ENCODE data around the gene AUP1. TPM values are rescaled to one million over a fixed set of nuclear protein-coding genes. Genes with fewer than 3 reads are reported as not detected.

Gene AUP1
- total RNA-seq, 1 donor from 2014 or later, result 76.8 TPM

GRCh38 chr2:74556831-74557370 is 27.4 kb upstream of the AUP1 start:
- Mint-ChIP-seq H3K4me1 (ENCODE audit: low read depth) (peaks cover 49% of the 10 kb centered on the region), H3K9me3 (ENCODE audit: low read depth) (no peaks in the 10 kb centered on the region)
- TF ChIP-seq CTCF (IDR thresholded peaks at IDR 0.05), result no peak

GRCh38 chr2:74556159-74556558 is 26.7 kb upstream of the AUP1 start:
- Mint-ChIP-seq H3K27me3 (ENCODE audit: low read depth) (no peaks in the 10 kb centered on the region), H3K27ac (ENCODE audit: unreplicated experiment) (no peak overlapping the region), H3K4me3 (ENCODE audit: unreplicated experiment) (peak overlapping the region; percentile 97), H3K36me3 (ENCODE audit: low read depth) (peaks cover 7% of the 10 kb centered on the region), H3K4me1 (ENCODE audit: low read depth) (peaks cover 55% of the 10 kb centered on the region), H3K9me3 (ENCODE audit: low read depth) (no peaks in the 10 kb centered on the region)
- DNase-seq (ENCODE audit: low spot score), result no peak
- no peak for TF ChIP-seq CTCF (IDR thresholded peaks at IDR 0.05)

More at GRCh38 chr2:74556831-74557370, 27.4 kb upstream of the AUP1 start:
- Mint-ChIP-seq H3K27me3 (ENCODE audit: low read depth) (no peaks in the 10 kb centered on the region), H3K4me3 (ENCODE audit: unreplicated experiment) (no peak overlapping the region), H3K27ac (ENCODE audit: unreplicated experiment) (no peak overlapping the region), H3K36me3 (ENCODE audit: low read depth) (peaks cover 2% of the 10 kb centered on the region)
- no peak for DNase-seq (ENCODE audit: low spot score)

GRCh38 chr2:74555610-74556103 is 26.2 kb upstream of the AUP1 start:
- peak overlapping the region; percentile 97 for H3K4me3 Mint-ChIP-seq (ENCODE audit: unreplicated experiment)
- peak overlapping the region; percentile 87 for H3K27ac Mint-ChIP-seq (ENCODE audit: unreplicated experiment)
- no peak for TF ChIP-seq CTCF (IDR thresholded peaks at IDR 0.05)
- H3K27me3 Mint-ChIP-seq (ENCODE audit: low read depth), result no peaks in the 10 kb centered on the region
- H3K4me1 Mint-ChIP-seq (ENCODE audit: low read depth), result peaks cover 59% of the 10 kb centered on the region
- no peak for DNase-seq (ENCODE audit: low spot score)
- H3K9me3 Mint-ChIP-seq (ENCODE audit: low read depth), result no peaks in the 10 kb centered on the region
- peaks cover 7% of the 10 kb centered on the region for H3K36me3 Mint-ChIP-seq (ENCODE audit: low read depth)

GRCh38 chr2:74554820-74555531 is 25.5 kb upstream of the AUP1 start:
- H3K9me3 Mint-ChIP-seq (ENCODE audit: low read depth), result no peaks in the 10 kb centered on the region
- H3K27ac Mint-ChIP-seq (ENCODE audit: unreplicated experiment), result peak overlapping the region; percentile 87
- peaks cover 59% of the 10 kb centered on the region for H3K4me1 Mint-ChIP-seq (ENCODE audit: low read depth)
- peak; percentile 32 for TF ChIP-seq CTCF (IDR thresholded peaks at IDR 0.05)
- DNase-seq (ENCODE audit: low spot score), result no peak
- H3K36me3 Mint-ChIP-seq (ENCODE audit: low read depth), result peaks cover 9% of the 10 kb centered on the region
- peak overlapping the region; percentile 97 for H3K4me3 Mint-ChIP-seq (ENCODE audit: unreplicated experiment)
- no peaks in the 10 kb centered on the region for H3K27me3 Mint-ChIP-seq (ENCODE audit: low read depth)

- peaks cover 9% of the 10 kb centered on the region for H3K36me3 Mint-ChIP-seq (ENCODE audit: low read depth)
- peak within 1 kb of the TSS; percentile 97 for H3K27ac Mint-ChIP-seq (ENCODE audit: unreplicated experiment)
- TF ChIP-seq CTCF (IDR thresholded peaks at IDR 0.05), result no peak
- H3K9me3 Mint-ChIP-seq (ENCODE audit: low read depth), result no peaks in the 10 kb centered on the region
- H3K27me3 Mint-ChIP-seq (ENCODE audit: low read depth), result no peaks in the 10 kb centered on the region
- peak within 1 kb of the TSS; percentile 97 for H3K4me3 Mint-ChIP-seq (ENCODE audit: unreplicated experiment)
- DNase-seq (ENCODE audit: low spot score), result no peak
- peaks cover 66% of the 10 kb centered on the region for H3K4me1 Mint-ChIP-seq (ENCODE audit: low read depth)
Measured at GRCh38 chr2:74553892-74554819, 24.6 kb upstream of the AUP1 start, which contains the start of the genes DOK1 and LOXL3. Gene DOK1 (plus strand): TSS chr2:74554720. CDS start chr2:74554755, 35 bp downstream. Gene LOXL3 (minus strand): TSS chr2:74553942. CDS start chr2:74552634, 1,308 bp downstream.

Measured in chondrocyte (in vitro differentiated cells).